Breast epithelium (tissue), 4 donors: ENCODE measurements around the gene GRIN1. TPM values are rescaled to one million over a fixed set of nuclear protein-coding genes. Genes with fewer than 3 reads are reported as not detected.

Experiments used
- DNase-seq, 2 donors: peaks; one replicate each; pipeline ENCODE4 v3.0.0-alpha.2; 2019; ENCODE audit warnings: low spot score in 2 of 2
- H3K27ac ChIP-seq, 2 donors: fragments of 200-600 bp; sonication (generic) in 1 of 2; one replicate each; pipeline ENCODE4 v1.5.1; 2016 to 2019; ENCODE audit warnings: mild to moderate bottlenecking in 1 of 2
- H3K27me3 ChIP-seq, 2 donors: fragments of 200-600 bp; sonication (generic) in 1 of 2; one replicate each; pipeline versions ENCODE4 v1.5.1 to v1.6.0; 2017 to 2019; ENCODE audit warnings: control low read depth in 1 of 2, mild to moderate bottlenecking in 1 of 2
- H3K36me3 ChIP-seq: fragments of 200-600 bp; one replicate; pipeline ENCODE4 v1.5.1; 2019
- H3K4me1 ChIP-seq, 2 donors: fragments of 200-600 bp; sonication (generic); one replicate each; pipeline ENCODE4 v1.5.1; 2016 to 2019; ENCODE audit warnings: control low read depth in 1 of 2
- H3K4me3 ChIP-seq, 3 donors: fragments of 200-600 bp; sonication (generic); 1 replicate in 2 of 3; 2 replicates in 1 of 3; pipeline ENCODE4 v1.5.1; 2016 to 2019; ENCODE audit warnings: mild to moderate bottlenecking in 3 of 3, moderate library complexity in 2 of 3
- H3K9me3 ChIP-seq, 2 donors: fragments of 200-600 bp; sonication (generic) in 1 of 2; one replicate each; pipeline ENCODE4 v1.5.1; 2016 to 2019; ENCODE audit warnings: control low read depth in 1 of 2
- POLR2A ChIP-seq: fragments of 450-650 bp; IDR thresholded peaks from one replicate; pipeline ENCODE4 v1.6.1; 2016; ENCODE audit warnings: antibody characterized with exemption, mild to moderate bottlenecking, moderate library complexity
- POLR2AphosphoS5 ChIP-seq, 3 donors: sonication (generic); formaldehyde crosslinking; IDR thresholded peaks; one replicate each; pipeline ENCODE4 v1.6.1; 2017; ENCODE audit warnings: antibody characterized with exemption in 3 of 3
- intact Hi-C: fragments of 100-400 bp; cut with DNase I; formaldehyde crosslinking; loops from one replicate; pipeline ENCODE4 v1.15.1; 2023; ENCODE audit warnings: low total_unique reads
- total RNA-seq, 3 donors: library from RNA; depleted of rRNA; stranded (reverse); fragments of >200 nt; gene quantifications; one replicate each; pipeline ENCODE4 v1.1.0, GENCODE V29; 2016
- TF ChIP-seq, protein P1 (sequence below), 3 donors: fragments of 450-650 bp; IDR thresholded peaks; one replicate each; pipeline ENCODE4 v1.5.1; 2016 to 2017; ENCODE audit warnings: antibody characterized with exemption in 3 of 3, mild to moderate bottlenecking in 3 of 3, moderate library complexity in 3 of 3

Gene GRIN1
- total RNA-seq, 3 donors from 2014 or later, result 1.3 to 1.9 TPM; not detected in 1

- Histone ChIP-seq H3K9me3 (no peaks in the 10 kb centered on the region), H3K27ac (no peak overlapping the region), H3K4me3 (no peak overlapping the region), H3K36me3 (no peaks in the 10 kb centered on the region), H3K4me1 (no peaks in the 10 kb centered on the region), H3K27me3 (peaks cover 0 to 62% of the 10 kb centered on the region in 2 donors)
- TF ChIP-seq, protein P1, sequence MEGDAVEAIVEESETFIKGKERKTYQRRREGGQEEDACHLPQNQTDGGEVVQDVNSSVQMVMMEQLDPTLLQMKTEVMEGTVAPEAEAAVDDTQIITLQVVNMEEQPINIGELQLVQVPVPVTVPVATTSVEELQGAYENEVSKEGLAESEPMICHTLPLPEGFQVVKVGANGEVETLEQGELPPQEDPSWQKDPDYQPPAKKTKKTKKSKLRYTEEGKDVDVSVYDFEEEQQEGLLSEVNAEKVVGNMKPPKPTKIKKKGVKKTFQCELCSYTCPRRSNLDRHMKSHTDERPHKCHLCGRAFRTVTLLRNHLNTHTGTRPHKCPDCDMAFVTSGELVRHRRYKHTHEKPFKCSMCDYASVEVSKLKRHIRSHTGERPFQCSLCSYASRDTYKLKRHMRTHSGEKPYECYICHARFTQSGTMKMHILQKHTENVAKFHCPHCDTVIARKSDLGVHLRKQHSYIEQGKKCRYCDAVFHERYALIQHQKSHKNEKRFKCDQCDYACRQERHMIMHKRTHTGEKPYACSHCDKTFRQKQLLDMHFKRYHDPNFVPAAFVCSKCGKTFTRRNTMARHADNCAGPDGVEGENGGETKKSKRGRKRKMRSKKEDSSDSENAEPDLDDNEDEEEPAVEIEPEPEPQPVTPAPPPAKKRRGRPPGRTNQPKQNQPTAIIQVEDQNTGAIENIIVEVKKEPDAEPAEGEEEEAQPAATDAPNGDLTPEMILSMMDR (IDR thresholded peaks at IDR 0.05), result no peak
- TF ChIP-seq POLR2A (no peak), POLR2AphosphoS5 (IDR thresholded peaks at IDR 0.05) (no peak)
- intact Hi-C loops, result no loop called here
- DNase-seq, result no peak
Observed at GRCh38 chr9:137146527-137146918, 7.6 kb downstream of the GRIN1 start.

DNA sequence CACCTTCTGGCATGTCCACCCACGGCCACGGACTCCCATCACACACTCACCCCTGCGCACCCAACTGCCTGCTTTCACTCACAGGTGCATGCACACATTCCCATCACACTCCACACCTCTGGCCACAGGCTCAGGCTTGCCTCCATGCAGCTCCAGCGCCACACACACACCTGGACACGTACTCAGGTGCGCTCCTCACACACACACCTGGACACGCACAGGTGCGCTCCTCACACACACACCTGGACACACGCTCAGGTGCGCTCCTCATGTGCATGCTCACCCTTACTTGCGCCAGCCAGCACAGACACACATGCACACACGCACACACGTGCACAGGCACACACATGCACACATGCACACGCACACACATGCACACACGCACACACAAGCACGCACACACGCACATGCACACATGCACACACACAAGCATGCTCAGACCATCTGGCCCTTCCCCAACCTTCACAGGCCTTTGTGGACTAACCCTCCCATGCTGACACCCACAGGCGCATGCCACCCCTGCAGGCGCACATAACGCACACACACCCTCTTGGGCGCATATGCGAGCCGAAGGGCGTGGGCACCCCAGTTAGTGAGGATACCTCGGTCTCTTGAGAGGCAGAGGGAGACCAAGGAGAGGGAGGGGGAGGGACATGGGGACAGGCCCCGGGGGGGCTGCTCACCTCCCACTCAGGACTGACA is 8.3 kb downstream of the GRIN1 start:
- Histone ChIP-seq H3K36me3 (no peaks in the 10 kb centered on the region), H3K27ac (no peak overlapping the region), H3K27me3 (peaks cover 0 to 55% of the 10 kb centered on the region in 2 donors), H3K4me3 (no peak overlapping the region), H3K4me1 (no peaks in the 10 kb centered on the region), H3K9me3 (no peaks in the 10 kb centered on the region)
- TF ChIP-seq, protein P1 (IDR thresholded peaks at IDR 0.05), result no peak
- TF ChIP-seq POLR2A (no peak), POLR2AphosphoS5 (IDR thresholded peaks at IDR 0.05) (no peak)
- intact Hi-C loops, result no loop called here
- no peak for DNase-seq

DNA sequence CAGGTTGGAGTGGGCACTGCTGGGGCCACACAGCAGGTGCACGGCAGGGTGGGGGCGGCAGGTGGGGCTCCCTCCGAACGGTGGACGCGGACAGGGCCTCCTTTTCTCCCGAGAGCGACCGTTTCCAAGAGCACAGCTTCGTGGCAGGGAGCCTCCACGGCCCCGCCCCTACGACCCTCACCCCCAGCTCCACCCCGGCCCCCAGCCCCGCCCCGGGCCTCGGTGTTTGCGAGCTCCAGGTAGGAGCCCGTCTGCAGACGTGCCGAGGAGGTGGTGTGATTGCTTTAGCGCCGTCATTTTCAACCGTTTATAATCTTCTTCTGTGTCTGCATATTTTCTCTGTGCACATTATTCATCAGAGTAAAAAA is 8.8 kb downstream of the GRIN1 start:
- Histone ChIP-seq H3K9me3 (no peaks in the 10 kb centered on the region), H3K4me3 (no peak overlapping the region), H3K27me3 (peaks cover 0 to 50% of the 10 kb centered on the region in 2 donors), H3K36me3 (no peaks in the 10 kb centered on the region), H3K27ac (no peak overlapping the region), H3K4me1 (no peaks in the 10 kb centered on the region)
- TF ChIP-seq POLR2A (no peak), POLR2AphosphoS5 (IDR thresholded peaks at IDR 0.05) (no peak)
- TF ChIP-seq, protein P1 (IDR thresholded peaks at IDR 0.05), result no peak
- DNase-seq, result no peak
- intact Hi-C loops, result no loop called here

GRCh38 chr9:137148242-137148641 is 9.3 kb downstream of the GRIN1 start:
- H3K27ac ChIP-seq, result no peak overlapping the region
- no peak for DNase-seq
- H3K27me3 ChIP-seq, result peaks cover 0 to 45% of the 10 kb centered on the region in 2 donors
- no peaks in the 10 kb centered on the region for H3K36me3 ChIP-seq
- intact Hi-C loops, result no loop called here
- no peak overlapping the region for H3K4me3 ChIP-seq
- TF ChIP-seq POLR2AphosphoS5 (IDR thresholded peaks at IDR 0.05), result no peak
- TF ChIP-seq POLR2A, result no peak
- TF ChIP-seq, protein P1 (IDR thresholded peaks at IDR 0.05), result no peak
- H3K4me1 ChIP-seq, result no peaks in the 10 kb centered on the region
- no peaks in the 10 kb centered on the region for H3K9me3 ChIP-seq

GRCh38 chr9:137148661-137149060 is 9.7 kb downstream of the GRIN1 start:
- Histone ChIP-seq H3K9me3 (no peaks in the 10 kb centered on the region), H3K4me3 (no peak overlapping the region), H3K4me1 (no peaks in the 10 kb centered on the region), H3K27ac (no peak overlapping the region), H3K36me3 (no peaks in the 10 kb centered on the region), H3K27me3 (peaks cover 0 to 41% of the 10 kb centered on the region in 2 donors)
- DNase-seq, result no peak
- intact Hi-C loops, result no loop called here
- TF ChIP-seq POLR2AphosphoS5 (IDR thresholded peaks at IDR 0.05) (no peak), POLR2A (no peak)
- TF ChIP-seq, protein P1 (IDR thresholded peaks at IDR 0.05), result no peak
